ENCODE measurements around the gene PPP2R5C. TPM values are rescaled to one million over a fixed set of nuclear protein-coding genes. Genes with fewer than 3 reads are reported as not detected.

Gene PPP2R5C
- total and polyA plus RNA-seq, 2 of the 4 experiments (the other 2 are of a cell fraction), result 65.9 to 78.7 TPM

GRCh38 chr14:101905614-101906013 is 144.1 kb downstream of the PPP2R5C start:
- H3K4me3 ChIP-seq (ENCODE audit: insufficient read depth, low read depth, low read length), result no peak overlapping the region
- peaks cover 0 to 6% of the 10 kb centered on the region in 2 experiments; a peak in 2 of 4 replicates for H3K79me1 ChIP-seq (ENCODE audit: low read depth in 1 of 2, low read length in 2 of 2)
- no TSS peak for BruUV-seq (replicated peaks)
- no peak overlapping the region for H3K4me2 ChIP-seq (ENCODE audit: low read depth, low read length)
- H4K91ac ChIP-seq (ENCODE audit: insufficient read depth, low read depth, low read length), result no peak overlapping the region
- no peak for TF ChIP-seq BHLHE40 (IDR thresholded peaks at IDR 0.05; ENCODE audit: low read depth, low read length)
- TF ChIP-seq MXI1 (IDR thresholded peaks at IDR 0.05; ENCODE audit: borderline replicate concordance, low read depth, low read length), result no peak
- TF ChIP-seq CEBPB (IDR thresholded peaks at IDR 0.05; ENCODE audit: low read depth, low read length), result no peak
- TF ChIP-seq USF2 (IDR thresholded peaks at IDR 0.05; ENCODE audit: low read depth, low read length), result no peak
- no peak for TF ChIP-seq RFX5 (IDR thresholded peaks at IDR 0.05; ENCODE audit: low read depth, low read length)
- TF ChIP-seq FOS (IDR thresholded peaks at IDR 0.05; ENCODE audit: low read depth, low read length), result no peak
- no peak for TF ChIP-seq RCOR1 (IDR thresholded peaks at IDR 0.05; ENCODE audit: insufficient replicate concordance, low read length)
- no peak for TF ChIP-seq MAZ (IDR thresholded peaks at IDR 0.05; ENCODE audit: borderline replicate concordance, low read depth, low read length)
- TF ChIP-seq ELK1 (IDR thresholded peaks at IDR 0.05; ENCODE audit: borderline replicate concordance, low read depth, low read length), result no peak
- TF ChIP-seq RAD21 (IDR thresholded peaks at IDR 0.05; ENCODE audit: low read length), result no peak
- no peak for TF ChIP-seq POLR2A (IDR thresholded peaks at IDR 0.05; ENCODE audit: low read depth, low read length)
- no peak for TF ChIP-seq SMC3 (IDR thresholded peaks at IDR 0.05; ENCODE audit: low read depth, low read length)
- no peak for TF ChIP-seq CTCF (conservative IDR thresholded peaks at IDR 0.05; ENCODE audit: low read depth, low read length)
- no peak for TF ChIP-seq CHD1 (IDR thresholded peaks at IDR 0.05; ENCODE audit: low read depth, low read length)
- no peak for TF ChIP-seq MAFK (IDR thresholded peaks at IDR 0.05; ENCODE audit: low read depth, low read length)
- TF ChIP-seq NFE2L2 (IDR thresholded peaks at IDR 0.05; ENCODE audit: low read depth, low read length), result no peak
- no peak overlapping the region for H3K9ac ChIP-seq (ENCODE audit: low read depth, low read length)
- no peak overlapping the region for H2BK120ac ChIP-seq (ENCODE audit: low read depth, low read length)
- no peak overlapping the region for H3K23ac ChIP-seq (ENCODE audit: low read depth, low read length)
- no peak overlapping the region for H3K18ac ChIP-seq (ENCODE audit: low read depth, low read length)
- no peaks in the 10 kb centered on the region for H4K20me1 ChIP-seq (ENCODE audit: insufficient read depth, low read length)
- H2BK5ac ChIP-seq (ENCODE audit: low read depth, low read length, poor library complexity, severe bottlenecking), result no peak overlapping the region
- H4K5ac ChIP-seq (ENCODE audit: low read depth, low read length), result no peak overlapping the region
- ATAC-seq (ENCODE audit: low read depth), result no peak
- POLR2A ChIA-PET (ENCODE audit: unreplicated experiment), result no interaction called here
- no peak overlapping the region for H2AK5ac ChIP-seq (ENCODE audit: low read depth, low read length)
- no peak for DNase-seq
- H2AK9ac ChIP-seq (replicated peaks; ENCODE audit: low read depth, low read length, poor library complexity), result no peak overlapping the region
- H3K27ac ChIP-seq (ENCODE audit: insufficient read depth, low read length), result no peak overlapping the region
- CTCF ChIA-PET, result no interaction called here
- H3K56ac ChIP-seq (ENCODE audit: extremely low read depth, insufficient read depth, low read length), result no peak overlapping the region
- no peak overlapping the region for H2BK20ac ChIP-seq (ENCODE audit: low read depth, low read length)
- 87% methylated on average over 6 of the region's 9 CpGs; no CpG with 5 or more reads in 1 of the 2 experiments for WGBS, 2 experiments (ENCODE audit: extremely low coverage in 2 of 2, insufficient read length in 1 of 2)
- H3K36me3 ChIP-seq (ENCODE audit: control insufficient read depth, insufficient read depth, low read length), result peaks cover 56% of the 10 kb centered on the region
- H3K14ac ChIP-seq (replicated peaks; ENCODE audit: low read depth, low read length), result no peak overlapping the region
- H3K9me3 ChIP-seq (ENCODE audit: control insufficient read depth, insufficient read depth, low read length), result no peaks in the 10 kb centered on the region
- no peak overlapping the region for H2BK15ac ChIP-seq (ENCODE audit: low read depth, low read length)
- H3K4ac ChIP-seq (ENCODE audit: low read depth, low read length), result no peak overlapping the region
- dilution Hi-C loops (cut with HindIII; ENCODE audit: low sequenced_read_pairs, unreplicated experiment), result no loop called here
- H3K4me1 ChIP-seq (ENCODE audit: control insufficient read depth, insufficient read depth, low read length), result no peaks in the 10 kb centered on the region
- H4K8ac ChIP-seq (ENCODE audit: low read depth in 2 of 2, low read length in 2 of 2), result no peak overlapping the region
- intact Hi-C loops (cut with micrococcal nuclease), result no loop called here
- in situ Hi-C loops (cut with MboI; ENCODE audit: low sequenced_read_pairs), result no loop called here
- H2AFZ ChIP-seq (replicated peaks; ENCODE audit: low read length, poor library complexity), result no peak overlapping the region
- no peaks in the 10 kb centered on the region for H3K27me3 ChIP-seq (ENCODE audit: control insufficient read depth, insufficient read depth, low read length)
- no peaks in the 10 kb centered on the region for H3K9me1 ChIP-seq (ENCODE audit: insufficient read depth, low read length)
